ENCODE data around the gene HMGCR. TPM values are rescaled to one million over a fixed set of nuclear protein-coding genes. Genes with fewer than 3 reads are reported as not detected.

Gene HMGCR
- total and polyA plus RNA-seq, 9 of the 15 experiments (the other 6 are each of a cell fraction or from before 2014, with no cell fraction given): 29.5 to 155 (median 61.5) TPM

DNA sequence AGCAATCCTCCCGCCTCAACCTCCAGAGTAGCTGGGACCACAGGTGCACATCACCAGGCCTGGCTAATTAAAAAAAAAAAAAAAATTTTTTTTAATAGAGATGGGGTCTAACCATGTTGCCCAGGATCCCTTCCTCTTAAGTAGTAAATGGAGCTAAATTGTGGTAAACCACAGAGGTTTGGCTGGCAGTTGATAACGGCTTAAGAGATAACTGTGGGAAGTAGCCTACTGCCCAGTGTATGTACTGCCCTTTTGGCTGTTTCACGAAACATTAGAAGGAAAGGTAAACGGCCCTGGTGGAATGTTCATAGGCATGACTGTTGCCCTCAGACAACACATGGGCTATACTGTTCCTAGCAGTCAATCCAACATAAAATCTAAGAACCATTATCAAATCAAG is 44.4 kb downstream of the HMGCR start (continued):
- TF ChIP-seq HDAC2 (IDR thresholded peaks at IDR 0.05): peak; percentile 39; the same call in 1 of the 2 replicates
- TF ChIP-seq ESRRA (IDR thresholded peaks at IDR 0.05; ENCODE audit: borderline replicate concordance, low read depth): peak; percentile 94; the same call in 1 of the 2 replicates
- peak; percentile 91 for TF ChIP-seq ARID1B (IDR thresholded peaks at IDR 0.05)
- peak; percentile 89 for TF ChIP-seq TEAD4 (IDR thresholded peaks at IDR 0.05; ENCODE audit: low read length)
- no peak for TF ChIP-seq TEAD4 (CRISPR knock-in tag; IDR thresholded peaks at IDR 0.05; ENCODE audit: borderline replicate concordance)
- TF ChIP-seq, protein P1, sequence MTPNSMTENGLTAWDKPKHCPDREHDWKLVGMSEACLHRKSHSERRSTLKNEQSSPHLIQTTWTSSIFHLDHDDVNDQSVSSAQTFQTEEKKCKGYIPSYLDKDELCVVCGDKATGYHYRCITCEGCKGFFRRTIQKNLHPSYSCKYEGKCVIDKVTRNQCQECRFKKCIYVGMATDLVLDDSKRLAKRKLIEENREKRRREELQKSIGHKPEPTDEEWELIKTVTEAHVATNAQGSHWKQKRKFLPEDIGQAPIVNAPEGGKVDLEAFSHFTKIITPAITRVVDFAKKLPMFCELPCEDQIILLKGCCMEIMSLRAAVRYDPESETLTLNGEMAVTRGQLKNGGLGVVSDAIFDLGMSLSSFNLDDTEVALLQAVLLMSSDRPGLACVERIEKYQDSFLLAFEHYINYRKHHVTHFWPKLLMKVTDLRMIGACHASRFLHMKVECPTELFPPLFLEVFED (CRISPR knock-in tag; conservative IDR thresholded peaks at IDR 0.05): no peak
- TF ChIP-seq LCOR (CRISPR knock-in tag; IDR thresholded peaks at IDR 0.05): no peak
- TF ChIP-seq ZNF316 (IDR thresholded peaks at IDR 0.05): no peak
- TF ChIP-seq CBFB (CRISPR knock-in tag; IDR thresholded peaks at IDR 0.05): 0 out of 2 replicates have a peak, but pooled peaks have one; percentile 53
- peak; percentile 88 for TF ChIP-seq TCF3 (CRISPR knock-in tag; IDR thresholded peaks at IDR 0.05)
- TF ChIP-seq USF2 (CRISPR knock-in tag; IDR thresholded peaks at IDR 0.05): no peak
- no peak for TF ChIP-seq ZNF584 (CRISPR knock-in tag; IDR thresholded peaks at IDR 0.05; ENCODE audit: low read depth)
- TF ChIP-seq ZNF407 (IDR thresholded peaks at IDR 0.05; ENCODE audit: low read depth): no peak
- TF ChIP-seq ZBTB8A (IDR thresholded peaks at IDR 0.05; ENCODE audit: partially characterized antibody): no peak
- no peak for TF ChIP-seq KDM2B (CRISPR knock-in tag; IDR thresholded peaks at IDR 0.05)
- TF ChIP-seq ZNF121 (CRISPR knock-in tag; conservative IDR thresholded peaks at IDR 0.05): no peak
- no peak for TF ChIP-seq JUN (IDR thresholded peaks at IDR 0.05; ENCODE audit: borderline replicate concordance, low read depth, low read length)
- no peak for TF ChIP-seq JUN (CRISPR knock-in tag; IDR thresholded peaks at IDR 0.05; ENCODE audit: borderline replicate concordance)
- no peak for TF ChIP-seq SP2 (IDR thresholded peaks at IDR 0.05; ENCODE audit: extremely low read depth, low read depth, low read length, poor library complexity, severe bottlenecking)
- peak; percentile 66 for TF ChIP-seq EP300 (IDR thresholded peaks at IDR 0.05; ENCODE audit: low read length)
- TF ChIP-seq ZNF445 (CRISPR knock-in tag; IDR thresholded peaks at IDR 0.05; ENCODE audit: low read depth): no peak

Data from K562 (cell line).